DMS114 treated with DMSO at 0.1 percent for 48 hours (cell line): ENCODE measurements around the gene ECSCR.
"Not testable (repeated sequence)": the region's sequence is repeated elsewhere in the genome, so short reads cannot be mapped to it uniquely, and the experiment has no call there.

Experiments used
- DNase-seq: peaks from one replicate; lab custom pipeline; 2025; ENCODE audit not compliant: unreplicated experiment; lab: John Stamatoyannopoulos, UW

Gene ECSCR

GRCh38 chr5:139414581-139415130, 47.9 kb downstream of the ECSCR start:
- DNase-seq, result no peak

DNA sequence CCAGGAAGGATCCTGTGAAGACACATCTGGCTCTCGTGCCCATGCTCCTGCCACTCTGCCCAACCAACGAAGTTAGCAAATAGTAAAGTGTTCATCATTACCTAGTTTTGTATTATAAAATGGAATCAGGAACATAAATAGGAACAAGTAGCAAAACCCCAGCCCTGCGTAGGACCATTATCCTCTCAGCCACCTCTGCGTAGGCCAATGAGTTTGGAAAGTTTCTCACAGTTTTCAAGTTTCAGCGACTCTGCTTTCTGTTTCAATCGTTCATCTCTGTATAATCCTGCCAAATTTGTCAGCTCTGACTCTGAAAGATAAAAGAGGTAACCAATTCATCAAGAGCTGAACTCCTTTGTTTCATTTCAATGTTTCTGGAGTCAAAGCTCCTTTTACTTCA, 48.6 kb downstream of the ECSCR start:
- DNase-seq, result no peak

DNA sequence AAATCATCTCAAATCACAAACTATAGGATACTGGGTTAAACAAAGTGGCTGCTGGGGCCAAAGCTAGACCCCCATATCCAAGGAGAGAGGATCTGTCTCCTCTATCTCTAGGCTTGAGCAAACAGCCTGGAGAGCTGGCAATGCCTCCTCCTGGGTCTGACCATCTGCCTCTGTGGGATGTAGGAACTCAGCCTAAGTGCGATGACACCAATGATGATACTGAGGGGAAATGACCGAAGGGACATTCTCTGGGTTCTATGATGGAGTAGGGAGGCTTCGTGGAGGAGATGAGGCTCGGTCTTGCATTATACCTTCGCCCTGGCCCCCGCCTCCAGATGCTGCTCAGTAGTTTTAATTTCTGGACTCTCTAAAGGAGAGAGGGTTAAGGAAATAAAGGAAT, 49.4 kb downstream of the ECSCR start:
- DNase-seq, result no peak

DNA sequence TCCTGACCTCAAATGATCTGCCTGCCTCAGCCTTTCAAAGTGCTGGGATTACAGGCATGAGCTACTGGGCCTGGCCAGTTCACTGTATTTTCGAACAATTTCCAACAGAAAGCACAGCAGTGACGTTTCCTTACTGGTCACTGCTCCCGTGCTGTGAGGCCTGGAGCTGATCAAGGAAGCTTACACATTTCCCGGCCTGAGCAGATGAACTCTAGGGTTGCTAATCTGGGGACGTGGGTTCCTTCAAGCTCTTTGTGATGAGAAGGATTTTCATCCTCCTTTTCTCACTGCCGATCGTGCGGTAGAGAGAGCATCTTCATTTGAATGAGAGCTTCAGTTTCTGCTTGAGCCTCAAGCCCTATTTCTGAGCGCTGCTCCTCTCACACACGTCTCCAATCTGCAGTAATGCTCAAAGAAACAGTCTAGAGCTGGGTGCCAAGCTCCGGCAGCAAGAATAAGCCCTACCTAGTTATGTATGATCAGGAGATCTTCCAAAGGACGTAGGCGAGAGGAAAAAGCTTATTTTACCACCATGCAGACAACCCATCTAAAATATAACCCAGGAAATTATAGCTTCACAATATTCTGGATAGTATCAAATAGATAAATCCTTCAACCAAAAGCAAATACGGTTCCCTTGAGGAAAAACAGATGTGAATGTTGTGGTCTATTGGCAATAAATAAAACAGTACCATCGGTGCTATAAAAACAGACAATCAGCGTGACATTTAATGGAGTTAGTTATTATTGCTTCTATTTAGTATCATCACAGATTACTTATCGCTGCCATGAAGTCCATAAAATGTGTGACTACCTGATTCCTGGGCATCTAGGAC, 51.3 kb downstream of the ECSCR start:
- no peak for DNase-seq

DNA sequence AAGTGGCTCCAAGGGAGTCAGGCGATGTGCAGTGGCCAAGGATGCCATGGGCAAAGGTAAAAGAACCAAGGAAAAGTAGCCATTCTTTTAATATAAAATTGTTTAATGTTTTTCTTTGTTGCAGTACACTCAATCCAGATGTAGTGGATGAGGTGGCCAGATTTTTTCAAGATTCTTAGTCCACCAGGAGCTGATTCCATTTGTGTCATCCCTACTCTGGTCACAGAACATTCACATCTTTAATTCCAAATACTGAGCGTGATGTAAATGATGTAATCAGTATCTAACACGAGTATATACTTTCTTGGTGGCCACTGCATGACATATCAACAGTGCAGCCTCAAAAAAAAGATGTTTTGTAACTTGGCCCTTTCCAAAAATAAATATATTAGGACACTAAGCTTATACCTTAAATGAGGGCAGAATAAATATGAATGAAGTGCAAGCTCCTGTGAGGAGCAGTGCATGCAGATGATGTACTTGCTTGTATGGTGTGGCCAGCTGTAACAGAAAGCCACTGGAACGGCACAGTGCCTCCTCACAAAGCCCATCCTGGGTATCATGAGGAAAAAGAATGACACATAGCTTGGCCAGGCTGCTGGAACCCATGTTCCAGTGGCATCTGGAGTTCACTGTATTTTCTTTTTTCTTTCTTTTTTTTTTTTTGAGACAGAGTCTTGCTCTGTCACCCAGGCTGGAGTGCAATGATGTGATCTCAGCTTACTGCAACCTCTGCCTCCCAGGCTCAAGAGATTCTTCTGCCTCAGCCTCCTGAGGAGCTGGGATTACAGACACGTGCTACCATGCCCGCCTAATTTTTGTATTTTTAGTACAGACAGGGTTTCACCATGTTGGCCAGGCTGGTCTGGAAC, 52.2 kb downstream of the ECSCR start:
- DNase-seq, result no peak

- not testable (repeated sequence) for DNase-seq
Observed at GRCh38 chr5:139409116-139409515, 53.4 kb downstream of the ECSCR start.

DNA sequence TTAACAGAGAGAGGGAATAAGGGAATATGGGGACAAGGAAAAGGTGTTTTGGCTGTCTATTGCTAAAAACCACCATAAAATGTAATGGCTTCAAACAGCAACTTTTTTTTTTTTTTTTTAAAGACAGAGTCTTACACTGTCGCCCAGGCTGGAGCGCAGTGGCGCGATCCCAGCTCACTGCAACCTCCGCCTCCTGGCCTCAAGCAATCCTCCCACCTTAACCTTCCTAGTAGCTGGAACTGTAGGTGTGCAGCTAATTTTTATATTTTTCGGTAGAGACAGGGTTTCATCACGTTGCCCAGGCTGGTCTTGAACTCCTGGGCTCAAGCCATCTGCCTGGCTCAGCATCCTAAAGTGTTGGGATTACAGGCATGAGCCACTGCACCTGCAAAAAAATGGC, 54.4 kb downstream of the ECSCR start:
- no peak for DNase-seq

- no peak for DNase-seq
Observed at GRCh38 chr5:139407517-139407916, 55.0 kb downstream of the ECSCR start.

DNA sequence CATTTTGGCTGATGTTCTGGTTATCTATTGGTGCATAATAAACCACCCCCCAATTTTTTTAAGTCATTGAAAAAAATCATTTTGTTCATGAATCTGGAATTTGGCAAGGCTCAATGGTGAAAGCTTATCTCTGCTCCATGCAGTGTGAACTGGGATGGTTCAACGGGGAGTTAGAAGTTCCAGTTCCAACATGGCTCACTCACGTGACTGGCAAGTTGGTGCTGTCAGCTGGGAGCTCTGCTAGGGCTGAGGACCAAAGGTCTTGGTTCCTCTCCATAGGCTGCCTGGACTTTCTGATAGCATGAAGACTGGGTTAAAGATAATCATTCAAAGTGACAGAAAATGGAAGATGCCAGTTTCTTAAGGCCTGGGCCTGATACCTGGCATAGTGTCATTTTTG, 55.6 kb downstream of the ECSCR start:
- no peak for DNase-seq

DNA sequence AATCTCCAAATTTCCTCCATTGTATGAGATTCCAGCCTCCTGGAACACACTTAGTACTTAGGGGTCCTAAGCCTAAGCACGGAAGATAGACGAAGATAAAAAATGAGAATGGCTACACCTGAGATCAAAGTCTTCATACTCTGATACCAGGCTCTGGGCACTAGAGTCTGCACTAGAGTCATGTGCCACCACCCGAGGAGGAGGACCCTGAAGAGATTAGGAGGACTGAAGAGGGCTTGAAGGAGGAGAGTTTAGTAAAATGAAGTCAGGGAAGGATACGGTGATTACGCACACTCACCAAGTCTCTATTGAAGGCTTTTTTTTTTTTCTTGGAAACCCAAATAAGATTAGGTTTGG, 58.1 kb downstream of the ECSCR start:
- no peak for DNase-seq

GRCh38 chr5:139403787-139404483, 58.6 kb downstream of the ECSCR start, which contains the start of gene SPATA24:
SPATA24 (minus strand) TSS chr5:139404089; CDS start chr5:139404060, 29 bp downstream.
- peak; percentile 96 for DNase-seq

GRCh38 chr5:139403418-139403786, 59.1 kb downstream of the ECSCR start:
- no peak for DNase-seq

GRCh38 chr5:139402561-139403158, 59.9 kb downstream of the ECSCR start:
- no peak for DNase-seq

GRCh38 chr5:139401546-139401945, 61.0 kb downstream of the ECSCR start:
- DNase-seq, result no peak

GRCh38 chr5:139399501-139400121, 62.9 kb downstream of the ECSCR start:
- no peak for DNase-seq
